RKO (cell line): ENCODE measurements around the gene PLA2G12B.
"Not testable (repeated sequence)": the region's sequence is repeated elsewhere in the genome, so short reads cannot be mapped to it uniquely, and the experiment has no call there.

Source experiments
- DNase-seq: peaks from one replicate; pipeline ENCODE4 v3.0.0-alpha.2; 2016; ENCODE audit warnings: low spot score

Gene PLA2G12B

GRCh38 chr10:72935361-72935760 is 19.2 kb downstream of the PLA2G12B start:
- peak; percentile 66 for DNase-seq

- no peak for DNase-seq
Observed at GRCh38 chr10:72932259-72933015, 22.2 kb downstream of the PLA2G12B start.

- DNase-seq: no peak
Observed at GRCh38 chr10:72930276-72930675, 24.3 kb downstream of the PLA2G12B start.

- no peak for DNase-seq
Observed at GRCh38 chr10:72928798-72929197, 25.8 kb downstream of the PLA2G12B start.

- DNase-seq: no peak
Observed at GRCh38 chr10:72927485-72927884, 27.1 kb downstream of the PLA2G12B start.

- DNase-seq: no peak
Observed at GRCh38 chr10:72925951-72926465, 28.6 kb downstream of the PLA2G12B start.

GRCh38 chr10:72924351-72924750 is 30.3 kb downstream of the PLA2G12B start:
- DNase-seq: no peak

- DNase-seq: not testable (repeated sequence)
Observed at GRCh38 chr10:72921147-72921683, 33.4 kb downstream of the PLA2G12B start.

- no peak for DNase-seq
Observed at GRCh38 chr10:72918352-72918751, 36.3 kb downstream of the PLA2G12B start.

- DNase-seq: not testable (repeated sequence)
Observed at GRCh38 chr10:72917803-72918332, 36.7 kb downstream of the PLA2G12B start.

- DNase-seq: not testable (repeated sequence)
Observed at GRCh38 chr10:72917201-72917600, 37.4 kb downstream of the PLA2G12B start.

GRCh38 chr10:72913287-72913686 is 41.3 kb downstream of the PLA2G12B start:
- no peak for DNase-seq

- no peak for DNase-seq
Observed at GRCh38 chr10:72912736-72913135, 41.9 kb downstream of the PLA2G12B start.

GRCh38 chr10:72911758-72912157 is 42.8 kb downstream of the PLA2G12B start:
- DNase-seq: no peak

- DNase-seq: no peak
Observed at GRCh38 chr10:72910705-72911104, 43.9 kb downstream of the PLA2G12B start.

GRCh38 chr10:72906446-72906845 is 48.2 kb downstream of the PLA2G12B start:
- no peak for DNase-seq

GRCh38 chr10:72904806-72905205 is 49.8 kb downstream of the PLA2G12B start:
- DNase-seq: no peak

GRCh38 chr10:72903941-72904446 is 50.6 kb downstream of the PLA2G12B start:
- not testable (repeated sequence) for DNase-seq

GRCh38 chr10:72899545-72899944 is 55.1 kb downstream of the PLA2G12B start:
- no peak for DNase-seq

GRCh38 chr10:72898616-72899015 is 56.0 kb downstream of the PLA2G12B start:
- DNase-seq: no peak

- DNase-seq: no peak
Observed at GRCh38 chr10:72895236-72895850, 59.3 kb downstream of the PLA2G12B start.

GRCh38 chr10:72893136-72893798 is 61.3 kb downstream of the PLA2G12B start, which contains the start of gene OIT3:
Gene OIT3 (plus strand): TSS chr10:72893739. CDS start chr10:72893799, 60 bp downstream.
- no peak for DNase-seq
